OCI-LY7 (cell line): ENCODE measurements around the gene PRR16.

Experiments used
- EZH2phosphoT487 ChIP-seq: fragments of 200-600 bp; sonication (generic); IDR thresholded peaks from 2 replicates; pipeline ENCODE4 v1.6.1; 2018; ENCODE audit warnings: low read depth, borderline replicate concordance, mild to moderate bottlenecking, mixed run types, antibody characterized with exemption, low read length, moderate library complexity, mixed read lengths
- TF ChIP-seq, protein P1 (sequence below): fragments of 200-600 bp; sonication (generic); conservative IDR thresholded peaks from 2 replicates; pipeline ENCODE4 v1.5.1; 2014; ENCODE audit warnings: mild to moderate bottlenecking, antibody characterized with exemption, low read length, moderate library complexity, mixed read lengths

DNA sequence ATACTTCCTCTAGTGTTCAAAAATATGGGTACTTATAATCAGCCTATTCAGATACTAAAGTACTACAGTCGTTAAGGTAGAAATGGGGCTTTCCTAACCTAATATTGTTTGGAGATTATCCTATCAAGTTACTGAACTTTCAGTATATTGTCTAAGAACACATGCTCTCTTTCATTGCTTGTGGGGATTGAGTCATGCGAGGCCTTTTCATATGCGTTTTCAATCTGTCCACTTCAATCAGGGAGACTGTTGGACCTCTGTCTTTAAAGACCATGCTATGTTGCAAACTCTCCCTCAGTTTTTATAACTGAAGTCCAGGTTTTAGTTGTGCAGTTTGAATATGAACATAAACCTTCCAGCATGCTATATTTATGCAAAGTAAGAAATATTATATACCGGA lies 15.0 kb downstream of the PRR16 start:
- TF ChIP-seq, protein P1, sequence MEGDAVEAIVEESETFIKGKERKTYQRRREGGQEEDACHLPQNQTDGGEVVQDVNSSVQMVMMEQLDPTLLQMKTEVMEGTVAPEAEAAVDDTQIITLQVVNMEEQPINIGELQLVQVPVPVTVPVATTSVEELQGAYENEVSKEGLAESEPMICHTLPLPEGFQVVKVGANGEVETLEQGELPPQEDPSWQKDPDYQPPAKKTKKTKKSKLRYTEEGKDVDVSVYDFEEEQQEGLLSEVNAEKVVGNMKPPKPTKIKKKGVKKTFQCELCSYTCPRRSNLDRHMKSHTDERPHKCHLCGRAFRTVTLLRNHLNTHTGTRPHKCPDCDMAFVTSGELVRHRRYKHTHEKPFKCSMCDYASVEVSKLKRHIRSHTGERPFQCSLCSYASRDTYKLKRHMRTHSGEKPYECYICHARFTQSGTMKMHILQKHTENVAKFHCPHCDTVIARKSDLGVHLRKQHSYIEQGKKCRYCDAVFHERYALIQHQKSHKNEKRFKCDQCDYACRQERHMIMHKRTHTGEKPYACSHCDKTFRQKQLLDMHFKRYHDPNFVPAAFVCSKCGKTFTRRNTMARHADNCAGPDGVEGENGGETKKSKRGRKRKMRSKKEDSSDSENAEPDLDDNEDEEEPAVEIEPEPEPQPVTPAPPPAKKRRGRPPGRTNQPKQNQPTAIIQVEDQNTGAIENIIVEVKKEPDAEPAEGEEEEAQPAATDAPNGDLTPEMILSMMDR: no peak
- TF ChIP-seq EZH2phosphoT487: no peak
